NT2/D1 (cell line): ENCODE data around the gene ATXN2.

Experiments
- SUZ12 ChIP-seq: IDR thresholded peaks from 2 replicates; pipeline ENCODE4 v1.6.1; 2011; ENCODE audit not compliant: insufficient read length, insufficient read depth; ENCODE audit errors: extremely low read depth
- YY1 ChIP-seq: IDR thresholded peaks from 2 replicates; pipeline ENCODE4 v1.6.1; 2011; ENCODE audit not compliant: insufficient read length, insufficient read depth
- ZNF274 ChIP-seq: IDR thresholded peaks from 2 replicates; pipeline ENCODE4 v1.6.1; 2011; ENCODE audit warnings: mild to moderate bottlenecking, low read depth, low read length

- TF ChIP-seq SUZ12 = no peak
- no peak for TF ChIP-seq ZNF274
- TF ChIP-seq YY1 = no peak
Observed at GRCh38 chr12:111544032-111544431, 55.1 kb downstream of the ATXN2 start.
